HG03469 (cell line): ENCODE measurements around the gene HUNK.

Source experiments
- ATAC-seq: cut with Tn5 transposase; IDR thresholded peaks from one replicate; pipeline ENCODE4 v1.9.1; 2021; ENCODE audit warnings: mild to moderate bottlenecking, moderate library complexity, moderate number of reproducible peaks; ENCODE audit not compliant: unreplicated experiment

The HUNK gene

DNA sequence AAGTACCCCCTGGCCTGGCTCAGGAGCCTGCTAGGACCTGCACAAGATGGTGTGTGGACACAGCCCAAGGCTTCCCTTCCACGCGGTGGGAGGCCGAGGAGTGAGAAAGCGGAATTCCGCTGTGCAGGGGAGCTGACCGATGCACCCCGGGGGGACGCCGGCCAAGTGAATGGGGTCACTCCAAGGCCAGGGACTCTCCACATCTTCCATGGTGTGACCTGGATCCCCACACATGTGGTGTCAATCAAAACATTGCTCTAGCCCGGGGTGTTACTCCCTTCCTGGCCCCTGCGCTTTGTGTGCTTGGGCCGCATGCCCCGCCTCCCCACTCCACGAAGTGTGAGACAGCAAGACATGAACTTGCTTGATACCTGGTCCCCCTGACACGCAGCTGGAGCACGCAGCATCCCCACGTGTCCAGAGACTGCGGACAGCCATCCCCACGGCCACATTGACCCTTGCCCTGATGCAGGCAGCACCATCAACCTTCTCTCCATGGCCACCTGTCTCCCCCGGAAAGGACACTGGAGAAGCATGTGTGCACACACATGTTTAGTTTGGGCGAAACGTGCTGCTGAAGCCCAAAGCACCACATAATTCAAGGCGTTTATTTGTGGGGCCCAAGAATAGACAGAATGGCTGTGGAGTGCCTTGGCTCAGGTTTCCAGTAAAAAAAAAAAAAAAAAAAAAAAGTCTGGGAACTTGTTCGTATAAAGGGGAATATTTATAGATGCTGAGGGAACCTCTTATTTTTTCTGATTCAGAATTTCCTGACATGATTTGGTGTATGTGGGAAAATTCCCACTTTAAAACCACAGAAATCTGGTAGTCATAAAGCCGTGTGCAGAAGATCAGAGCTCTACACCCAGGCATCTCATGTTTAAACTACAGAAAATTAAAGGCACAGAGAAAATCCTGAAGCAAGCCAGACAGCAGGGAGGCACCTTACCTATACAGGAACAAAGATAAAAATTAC, 171.7 kb downstream of the HUNK start:
- no peak for ATAC-seq

DNA sequence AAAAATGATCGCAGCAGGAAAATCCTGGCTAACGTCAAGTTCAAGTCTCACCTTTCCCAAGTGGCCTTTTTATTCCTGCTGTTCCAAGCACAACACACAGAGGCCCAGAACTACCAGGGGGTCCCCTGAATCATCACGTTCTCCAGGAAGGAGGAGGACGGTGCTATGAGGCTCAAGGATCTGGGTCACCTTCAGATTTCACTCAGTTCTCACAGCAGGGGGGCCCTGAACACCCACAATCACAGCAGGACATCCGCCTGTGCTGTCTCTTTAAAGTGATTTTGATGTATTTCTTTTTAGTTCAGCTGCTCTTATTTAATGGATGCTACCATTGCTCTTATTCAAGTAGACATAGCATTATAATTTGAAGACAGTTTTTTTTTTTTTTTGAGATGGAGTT, 173.4 kb downstream of the HUNK start:
- ATAC-seq: no peak

DNA sequence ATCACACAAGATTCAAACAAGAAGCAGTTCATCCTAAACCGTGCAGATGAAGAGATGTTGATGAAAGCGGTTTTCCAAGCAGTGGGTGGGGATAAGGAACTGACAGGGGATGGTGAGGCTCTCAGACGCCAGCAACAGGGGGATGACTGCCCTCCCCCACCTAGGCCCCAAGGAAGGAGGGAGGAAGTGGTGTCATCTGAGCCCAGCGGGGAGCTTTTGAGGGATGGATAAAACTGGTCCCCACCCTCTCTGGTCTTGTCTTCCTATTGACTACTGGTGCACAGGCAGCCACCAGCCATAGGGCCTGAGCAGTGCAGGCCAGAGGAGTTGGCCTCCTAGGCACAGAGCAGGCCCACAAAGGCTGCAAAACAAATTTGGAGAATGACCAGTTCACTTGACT, 175.5 kb downstream of the HUNK start:
- ATAC-seq: no peak
